Measurements from ENCODE around the gene GLYATL1B.

DNA sequence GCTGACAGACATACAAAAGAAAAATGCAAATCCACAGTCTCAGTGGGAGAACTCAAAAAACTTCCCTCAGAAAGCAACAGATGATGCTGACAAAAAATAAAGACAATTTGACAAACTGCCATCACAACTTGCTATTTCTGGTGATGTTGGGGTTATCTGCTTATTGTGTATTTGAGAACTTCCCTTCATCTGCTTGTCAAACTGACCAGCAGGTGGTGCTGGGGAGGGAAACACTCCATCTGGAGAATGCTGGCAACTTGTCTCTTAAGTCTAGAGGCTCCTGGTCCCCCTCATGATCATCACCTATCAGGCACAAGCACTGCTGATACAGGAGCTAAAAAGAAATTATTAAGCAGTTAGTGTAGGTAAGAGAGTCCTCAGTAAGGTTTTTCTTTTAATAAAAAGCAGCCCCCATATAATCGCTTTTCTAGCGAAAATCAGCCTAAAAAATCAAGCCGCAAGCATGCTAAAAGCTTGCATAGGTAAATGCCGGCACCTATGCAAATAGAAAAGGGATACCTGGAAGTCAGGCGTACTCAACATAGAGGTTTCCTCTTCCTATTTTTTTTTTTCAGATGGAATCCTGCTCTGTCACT is 11.1 kb downstream of the GLYATL1B start:
- TF ChIP-seq, protein P1, sequence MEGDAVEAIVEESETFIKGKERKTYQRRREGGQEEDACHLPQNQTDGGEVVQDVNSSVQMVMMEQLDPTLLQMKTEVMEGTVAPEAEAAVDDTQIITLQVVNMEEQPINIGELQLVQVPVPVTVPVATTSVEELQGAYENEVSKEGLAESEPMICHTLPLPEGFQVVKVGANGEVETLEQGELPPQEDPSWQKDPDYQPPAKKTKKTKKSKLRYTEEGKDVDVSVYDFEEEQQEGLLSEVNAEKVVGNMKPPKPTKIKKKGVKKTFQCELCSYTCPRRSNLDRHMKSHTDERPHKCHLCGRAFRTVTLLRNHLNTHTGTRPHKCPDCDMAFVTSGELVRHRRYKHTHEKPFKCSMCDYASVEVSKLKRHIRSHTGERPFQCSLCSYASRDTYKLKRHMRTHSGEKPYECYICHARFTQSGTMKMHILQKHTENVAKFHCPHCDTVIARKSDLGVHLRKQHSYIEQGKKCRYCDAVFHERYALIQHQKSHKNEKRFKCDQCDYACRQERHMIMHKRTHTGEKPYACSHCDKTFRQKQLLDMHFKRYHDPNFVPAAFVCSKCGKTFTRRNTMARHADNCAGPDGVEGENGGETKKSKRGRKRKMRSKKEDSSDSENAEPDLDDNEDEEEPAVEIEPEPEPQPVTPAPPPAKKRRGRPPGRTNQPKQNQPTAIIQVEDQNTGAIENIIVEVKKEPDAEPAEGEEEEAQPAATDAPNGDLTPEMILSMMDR (IDR thresholded peaks at IDR 0.05): peak in 3 of 4 experiments; percentile 37 to 49 (median 46)
- TF ChIP-seq POLR2AphosphoS5 (IDR thresholded peaks at IDR 0.05): no peak

All from prostate gland (tissue), 2 donors.